ENCODE data around the gene MRM1.

Gene MRM1

DNA sequence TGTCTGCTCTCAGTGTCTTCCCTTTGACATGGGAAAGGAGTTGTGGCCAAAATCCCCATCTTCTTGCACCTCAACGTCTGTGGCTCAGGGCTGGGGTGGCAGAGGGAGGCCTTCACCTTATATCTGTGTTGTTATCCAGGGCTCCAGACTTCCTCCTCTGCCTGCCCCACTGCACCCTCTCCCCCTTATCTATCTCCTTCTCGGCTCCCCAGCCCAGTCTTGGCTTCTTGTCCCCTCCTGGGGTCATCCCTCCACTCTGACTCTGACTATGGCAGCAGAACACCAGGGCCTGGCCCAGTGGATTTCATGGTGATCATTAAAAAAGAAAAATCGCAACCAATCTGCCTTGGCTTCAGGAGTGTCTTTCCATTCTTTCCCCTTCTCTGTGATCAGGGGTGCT, 918 bp upstream of the MRM1 start:
- in situ Hi-C loops (cut with MboI; ENCODE audit: low sequenced_read_pairs), result loop anchor here (25.0 kb wide), 1 partner anchor 787 kb away; the partner anchor contains the start of gene C17orf78

DNA sequence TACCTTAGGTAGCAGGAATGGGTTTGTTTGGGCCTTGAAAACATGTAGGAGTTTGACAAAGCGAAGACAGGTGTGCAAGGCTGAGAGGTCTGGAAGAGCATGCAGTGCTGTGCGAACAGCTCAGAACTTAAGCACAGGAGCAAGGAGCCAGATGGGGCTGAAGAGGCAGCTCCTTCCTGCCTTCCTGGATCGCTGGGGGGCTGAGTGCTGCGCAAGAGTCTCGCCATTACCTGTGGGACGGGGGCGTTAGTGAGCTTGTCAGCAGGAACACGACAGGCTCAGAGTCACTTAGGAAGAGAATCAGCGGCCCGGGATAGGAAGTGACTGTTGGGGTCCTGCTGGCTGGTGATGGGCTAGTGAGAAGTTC, 464 bp upstream of the MRM1 start:
- in situ Hi-C loops (cut with MboI; ENCODE audit: low sequenced_read_pairs), result loop anchor here (25.0 kb wide), 1 partner anchor 786 kb away; the partner anchor contains the start of gene C17orf78

DNA sequence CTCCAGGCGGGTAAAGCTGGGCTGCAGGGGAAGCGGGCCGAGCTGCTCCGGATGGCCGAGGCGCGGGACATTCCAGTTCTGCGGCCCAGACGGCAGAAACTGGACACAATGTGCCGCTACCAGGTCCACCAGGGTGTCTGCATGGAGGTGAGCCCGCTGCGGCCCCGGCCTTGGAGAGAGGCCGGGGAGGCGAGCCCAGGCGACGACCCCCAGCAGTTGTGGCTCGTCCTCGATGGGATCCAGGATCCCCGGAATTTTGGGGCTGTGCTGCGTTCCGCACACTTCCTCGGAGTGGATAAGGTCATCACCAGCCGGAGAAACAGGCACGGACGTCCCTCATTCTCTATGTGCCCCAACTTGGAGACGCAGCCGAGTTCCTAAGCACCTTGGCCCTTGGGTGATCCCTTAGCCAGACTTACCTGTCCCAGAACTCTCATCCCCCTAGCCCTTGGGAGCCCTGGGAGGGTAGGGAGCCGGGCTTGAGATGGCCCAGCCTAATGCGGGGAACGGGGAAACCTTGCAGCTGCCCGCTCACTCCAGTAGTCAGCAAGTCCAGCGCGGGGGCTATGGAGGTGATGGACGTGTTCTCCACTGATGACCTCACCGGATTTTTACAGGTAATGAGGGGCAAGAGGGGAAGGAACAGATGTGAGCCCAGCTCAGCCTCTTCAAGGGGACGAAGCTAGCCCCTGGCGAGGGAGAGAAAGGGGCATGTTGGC, 806 bp downstream of the MRM1 start:
- in situ Hi-C loops (cut with MboI; ENCODE audit: low sequenced_read_pairs), result loop anchor here (25.0 kb wide), 1 partner anchor 785 kb away; the partner anchor contains the start of gene C17orf78

DNA sequence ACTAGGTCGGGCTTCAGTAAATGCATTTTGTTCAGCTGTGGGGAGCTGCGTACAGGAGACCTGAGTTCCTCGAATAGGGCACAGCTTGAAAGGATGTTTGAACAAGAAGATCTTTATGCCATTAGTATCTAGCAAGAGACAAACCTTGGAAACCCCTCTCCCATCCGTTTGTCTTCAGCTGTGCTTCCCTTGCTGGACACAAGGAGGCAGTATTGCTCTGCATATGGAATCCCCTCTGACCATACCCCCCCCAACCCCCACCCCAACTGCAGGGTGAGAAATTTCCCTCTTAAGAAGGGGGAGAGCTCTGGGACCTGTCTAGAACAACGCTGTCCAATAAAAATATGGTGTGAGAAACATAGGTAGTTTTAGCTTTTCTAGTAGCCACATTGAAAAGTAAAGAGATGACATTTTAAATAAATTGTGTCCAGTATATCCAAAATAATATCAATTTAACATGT, 1.6 kb downstream of the MRM1 start:
- in situ Hi-C loops (cut with MboI; ENCODE audit: low sequenced_read_pairs), result loop anchor here (25.0 kb wide), 1 partner anchor 784 kb away; the partner anchor contains the start of gene C17orf78

DNA sequence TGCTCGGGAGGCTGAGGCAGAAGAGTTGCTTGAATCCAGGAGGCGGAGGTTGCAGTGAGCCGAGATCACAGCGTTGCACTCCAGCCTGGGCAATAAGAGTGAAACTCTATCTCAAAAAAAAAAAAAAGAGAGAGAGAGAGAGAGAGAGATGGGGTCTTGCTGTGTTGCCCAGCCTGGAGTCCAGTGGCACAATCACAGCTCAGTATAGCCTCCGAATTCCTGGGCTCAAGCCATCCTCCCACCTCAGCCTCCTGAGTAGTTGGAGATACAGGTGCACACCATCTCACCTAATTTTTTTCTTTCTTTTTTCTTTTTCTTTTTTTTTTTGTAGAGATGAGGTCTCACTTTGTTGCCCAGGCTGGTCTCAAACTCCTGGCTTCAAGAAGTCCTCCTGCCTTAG, 3.6 kb downstream of the MRM1 start:
- in situ Hi-C loops (cut with MboI; ENCODE audit: low sequenced_read_pairs), result loop anchor here (25.0 kb wide), 1 partner anchor 782 kb away; the partner anchor contains the start of gene C17orf78

DNA sequence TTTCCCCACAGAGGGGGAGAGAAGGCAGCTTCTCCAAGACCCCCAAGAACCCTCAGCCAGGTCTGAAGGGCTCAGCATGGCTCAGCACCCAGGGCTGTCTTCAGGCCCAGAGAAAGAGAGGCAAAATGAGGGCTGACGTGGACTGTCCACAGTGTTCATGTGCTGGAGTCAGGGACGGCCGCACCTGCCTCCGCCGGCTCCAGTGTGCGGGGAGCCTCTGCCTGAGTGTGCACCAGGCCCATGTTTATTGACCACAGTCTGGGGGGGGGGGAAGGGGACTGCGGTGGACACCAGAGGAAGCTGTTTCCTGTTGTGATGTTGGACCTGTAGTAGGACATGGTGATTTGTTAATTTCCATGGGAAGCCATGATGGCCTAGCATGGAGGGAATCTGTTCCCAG, 6.9 kb downstream of the MRM1 start:
- in situ Hi-C loops (cut with MboI; ENCODE audit: low sequenced_read_pairs), result loop anchor here (25.0 kb wide), 1 partner anchor 779 kb away; the partner anchor contains the start of gene C17orf78

DNA sequence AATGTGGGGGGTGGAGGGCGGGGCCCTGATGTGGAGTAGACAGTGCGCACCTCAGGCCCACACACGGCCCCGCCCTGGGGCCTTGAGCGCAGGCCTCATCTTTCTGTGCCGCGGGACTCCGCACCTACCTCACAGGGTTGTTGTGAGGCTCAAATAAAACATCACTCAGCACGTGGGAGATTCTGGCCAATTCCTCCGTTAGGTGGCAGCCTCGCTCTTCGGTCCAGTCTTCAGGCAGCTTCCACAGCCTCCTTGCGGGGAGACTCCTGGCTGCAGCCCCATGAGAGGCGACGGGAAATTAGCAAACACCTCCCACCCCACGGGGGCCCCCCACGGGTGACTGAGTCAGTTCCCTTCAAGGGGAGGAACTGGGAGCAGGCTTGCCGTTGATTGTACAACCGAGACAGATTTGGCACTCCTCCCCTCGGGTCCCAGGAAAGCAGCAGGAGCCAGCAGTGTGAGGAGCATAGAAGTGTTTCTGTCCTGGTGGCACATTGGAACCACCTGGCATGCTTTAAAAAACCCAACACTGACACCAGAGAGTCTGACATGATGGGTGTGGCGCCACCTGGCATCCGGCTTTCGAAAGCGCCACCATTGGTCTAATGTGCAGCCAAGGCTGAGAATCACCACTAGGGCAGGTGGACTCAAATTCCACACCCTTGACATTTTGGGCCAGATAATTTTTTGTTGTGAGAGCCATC, 7.6 kb downstream of the MRM1 start:
- in situ Hi-C loops (cut with MboI; ENCODE audit: low sequenced_read_pairs), result loop anchor here (25.0 kb wide), 1 partner anchor 778 kb away; the partner anchor contains the start of gene C17orf78

DNA sequence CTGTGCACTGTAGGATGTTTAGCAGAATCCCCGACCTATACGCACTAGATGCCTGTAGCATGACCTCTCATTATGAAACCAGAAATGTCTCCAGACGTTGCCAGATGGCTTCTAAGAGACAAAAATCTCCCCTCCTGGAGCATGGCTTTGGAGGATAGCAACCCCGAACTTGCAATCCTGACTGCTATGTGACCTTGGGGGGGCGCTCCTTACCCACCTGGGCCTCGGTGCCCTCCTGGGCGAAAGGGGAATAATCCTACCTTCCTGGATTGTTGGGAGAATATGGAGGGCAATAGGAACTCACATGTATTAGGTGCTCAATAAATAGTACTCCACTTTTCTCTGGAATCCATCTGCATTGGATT, 8.1 kb downstream of the MRM1 start:
- in situ Hi-C loops (cut with MboI; ENCODE audit: low sequenced_read_pairs), result loop anchor here (25.0 kb wide), 1 partner anchor 778 kb away; the partner anchor contains the start of gene C17orf78

DNA sequence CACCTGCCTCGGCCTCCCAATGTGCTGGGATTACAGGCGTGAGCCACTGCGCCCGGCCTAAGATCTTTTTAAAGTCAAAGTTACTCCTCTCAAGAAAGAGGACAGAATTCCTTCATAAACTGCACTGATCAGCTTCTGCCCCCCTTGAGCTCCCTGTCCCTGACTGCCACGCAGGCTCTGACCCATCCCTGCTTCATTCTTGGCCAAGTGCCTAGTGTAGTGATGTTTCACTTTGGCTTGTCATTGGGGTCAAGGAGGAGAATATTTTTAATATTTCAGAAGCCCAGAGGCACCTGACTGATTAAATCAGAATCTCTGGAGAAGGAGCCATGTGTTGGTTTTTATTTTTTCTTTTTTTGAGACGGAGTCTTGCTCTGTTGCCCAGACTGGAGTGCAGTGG, 9.1 kb downstream of the MRM1 start:
- in situ Hi-C loops (cut with MboI; ENCODE audit: low sequenced_read_pairs), result loop anchor here (25.0 kb wide), 1 partner anchor 777 kb away; the partner anchor contains the start of gene C17orf78

DNA sequence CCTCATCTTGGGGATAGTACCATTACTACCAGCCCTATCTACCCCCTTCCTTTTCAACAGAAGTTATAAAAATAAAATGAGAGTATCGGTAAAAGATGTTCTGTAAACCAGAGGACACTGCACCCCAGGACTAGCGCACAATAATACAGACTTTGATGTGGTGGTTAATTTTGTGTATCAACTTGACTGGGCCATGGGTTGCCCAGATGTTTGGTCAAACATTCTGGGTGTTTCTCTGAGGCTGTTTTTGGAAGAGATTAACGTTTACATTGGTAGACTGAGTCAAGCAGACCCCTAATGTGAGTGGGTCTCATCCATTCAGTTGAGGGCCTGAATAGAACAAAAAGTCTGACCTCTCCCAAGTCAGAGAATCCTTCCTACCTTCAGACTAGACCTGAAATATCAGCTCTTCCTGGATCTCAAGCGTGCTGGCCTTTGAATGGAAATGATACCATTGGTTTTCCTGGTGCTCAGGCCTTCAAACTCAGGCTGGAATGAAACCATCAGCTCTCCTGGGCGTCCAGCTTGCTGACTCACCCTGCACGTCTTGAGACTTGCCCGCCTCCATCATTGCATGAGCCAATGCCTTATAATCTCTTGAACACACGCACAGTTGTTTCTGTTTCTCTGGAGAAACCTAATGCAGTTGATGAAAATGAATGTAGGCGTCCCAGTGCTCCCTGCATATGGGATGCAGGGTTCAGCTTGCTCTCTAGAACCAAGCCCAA, 10.1 kb downstream of the MRM1 start:
- in situ Hi-C loops (cut with MboI; ENCODE audit: low sequenced_read_pairs), result loop anchor here (25.0 kb wide), 1 partner anchor 776 kb away; the partner anchor contains the start of gene C17orf78

DNA sequence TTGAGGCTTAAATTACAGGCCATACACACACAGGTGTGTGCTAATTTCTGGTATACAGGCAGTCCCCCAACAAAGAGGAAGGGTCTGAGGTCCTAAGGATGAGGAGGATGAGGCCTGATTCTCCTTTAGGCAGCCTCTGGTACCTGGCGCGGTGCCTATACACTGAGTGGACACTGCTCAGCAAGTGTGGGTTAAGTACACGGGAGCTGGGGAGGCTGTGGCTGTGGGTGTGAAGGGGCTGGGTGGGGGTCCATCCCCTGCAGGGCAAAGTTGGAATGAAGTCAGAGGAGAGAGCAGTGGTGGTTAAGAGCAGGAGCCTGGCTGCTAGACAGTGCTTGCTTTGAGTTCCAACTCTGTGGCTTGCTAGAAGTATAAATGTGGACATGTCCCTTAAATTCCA, 10.9 kb downstream of the MRM1 start:
- in situ Hi-C loops (cut with MboI; ENCODE audit: low sequenced_read_pairs), result loop anchor here (25.0 kb wide), 1 partner anchor 775 kb away; the partner anchor contains the start of gene C17orf78

DNA sequence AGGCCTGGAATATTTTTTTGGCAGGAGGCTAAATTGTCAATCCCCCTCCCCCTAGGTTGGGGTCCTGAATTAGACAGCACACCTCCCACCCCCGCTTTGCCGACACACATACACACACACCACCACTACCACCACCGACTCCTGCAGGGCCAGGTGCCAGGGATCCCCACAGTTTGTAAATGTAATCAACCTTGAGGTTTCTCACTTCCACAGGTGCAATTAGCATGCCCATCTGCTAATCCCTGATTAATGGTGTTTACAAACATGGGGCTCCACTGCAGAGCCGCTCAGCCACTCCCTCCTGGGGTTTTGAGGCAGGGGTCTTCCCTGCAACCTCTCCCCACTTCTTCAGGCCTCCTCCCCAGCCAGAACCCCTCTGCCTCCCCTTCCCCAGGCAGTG, 11.8 kb downstream of the MRM1 start:
- in situ Hi-C loops (cut with MboI; ENCODE audit: low sequenced_read_pairs), result loop anchor here (25.0 kb wide), 1 partner anchor 774 kb away; the partner anchor contains the start of gene C17orf78

DNA sequence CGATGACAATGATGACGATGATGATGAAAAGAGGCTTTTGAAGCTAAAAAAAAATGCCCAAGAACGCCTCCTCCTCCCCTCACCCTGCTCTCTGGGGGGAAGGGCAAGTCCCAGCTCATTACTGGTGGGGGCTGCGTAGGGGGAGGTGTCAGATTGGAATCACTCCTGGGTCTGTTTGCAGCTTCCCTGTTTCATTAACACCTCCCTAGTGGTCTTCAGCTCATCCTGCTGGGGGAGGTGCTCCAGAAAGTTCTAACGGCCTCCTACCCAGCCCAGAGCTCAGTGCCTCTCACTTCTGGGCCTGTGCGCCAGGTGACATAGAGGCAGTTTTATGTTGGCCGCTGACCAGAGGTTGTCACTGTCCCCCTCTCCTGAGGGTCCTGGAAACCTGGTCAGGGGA, 12.7 kb downstream of the MRM1 start:
- in situ Hi-C loops (cut with MboI; ENCODE audit: low sequenced_read_pairs), result loop anchor here (25.0 kb wide), 1 partner anchor 773 kb away; the partner anchor contains the start of gene C17orf78

DNA sequence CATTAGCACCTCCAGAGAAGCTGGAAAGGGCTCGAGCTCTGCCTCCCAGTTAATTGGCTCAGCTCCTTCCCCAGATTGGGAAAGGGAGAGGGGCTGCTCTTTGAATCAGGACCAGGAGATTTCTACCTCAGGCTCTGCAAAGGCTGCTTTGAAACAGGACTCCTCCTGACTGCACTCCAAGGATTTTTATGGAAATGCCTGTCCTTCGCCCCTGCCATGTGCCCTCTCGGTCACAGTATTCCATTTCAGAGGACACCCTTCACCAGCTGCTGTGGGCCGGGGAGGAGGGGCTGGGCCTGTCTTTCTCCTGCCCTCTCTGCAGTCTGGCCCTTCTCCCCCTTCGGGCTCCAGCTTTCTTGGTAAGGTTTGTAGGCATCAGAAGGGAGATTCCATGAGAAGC, 13.6 kb downstream of the MRM1 start:
- in situ Hi-C loops (cut with MboI; ENCODE audit: low sequenced_read_pairs), result loop anchor here (25.0 kb wide), 1 partner anchor 772 kb away; the partner anchor contains the start of gene C17orf78

DNA sequence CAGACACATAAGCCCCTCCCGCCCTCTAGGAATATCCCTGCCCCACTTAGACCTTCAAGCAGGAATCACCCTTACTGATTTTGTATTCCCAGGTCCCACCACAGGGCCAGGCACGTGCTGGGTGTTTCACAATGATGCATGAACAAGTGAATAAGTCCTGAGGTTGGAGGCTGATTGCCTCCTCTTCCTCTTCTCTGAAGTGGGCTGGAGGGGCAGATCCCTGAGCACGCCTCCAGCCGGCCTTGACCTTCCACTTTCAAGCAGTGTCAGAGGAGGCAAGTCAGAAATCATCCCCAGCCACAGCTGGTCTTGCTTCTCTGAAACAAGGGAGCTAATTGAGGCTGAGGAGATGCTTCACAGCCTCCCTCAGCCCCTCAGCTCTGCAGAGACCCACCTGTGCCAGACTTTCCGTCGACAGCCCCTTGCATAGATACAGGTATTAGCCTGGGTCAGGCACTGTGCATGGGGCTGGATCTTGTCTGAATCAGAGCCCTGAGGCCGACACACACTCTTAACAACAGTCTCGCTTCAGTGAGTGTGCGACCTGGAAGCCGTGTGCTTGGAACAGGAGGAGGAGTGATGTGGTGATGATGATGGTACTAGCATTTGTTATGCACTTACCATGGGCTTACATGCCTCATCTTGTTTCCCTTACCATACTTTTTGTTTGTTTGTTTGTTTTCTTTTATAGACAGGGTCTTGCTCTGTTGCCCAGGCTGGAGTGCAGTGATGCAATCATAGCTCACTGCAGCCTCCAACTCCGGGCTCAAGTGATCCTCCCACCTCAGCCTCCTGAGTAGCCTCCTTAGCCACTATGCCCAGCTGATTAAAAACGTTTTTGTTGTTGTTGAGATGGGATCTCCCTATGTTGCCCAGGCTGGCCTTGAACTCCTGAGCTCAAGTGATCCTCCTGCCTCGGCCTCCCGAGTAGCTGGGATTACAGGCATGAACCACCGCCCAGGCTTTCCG, 15.0 kb downstream of the MRM1 start:
- in situ Hi-C loops (cut with MboI; ENCODE audit: low sequenced_read_pairs), result loop anchor here (25.0 kb wide), 1 partner anchor 771 kb away; the partner anchor contains the start of gene C17orf78

DNA sequence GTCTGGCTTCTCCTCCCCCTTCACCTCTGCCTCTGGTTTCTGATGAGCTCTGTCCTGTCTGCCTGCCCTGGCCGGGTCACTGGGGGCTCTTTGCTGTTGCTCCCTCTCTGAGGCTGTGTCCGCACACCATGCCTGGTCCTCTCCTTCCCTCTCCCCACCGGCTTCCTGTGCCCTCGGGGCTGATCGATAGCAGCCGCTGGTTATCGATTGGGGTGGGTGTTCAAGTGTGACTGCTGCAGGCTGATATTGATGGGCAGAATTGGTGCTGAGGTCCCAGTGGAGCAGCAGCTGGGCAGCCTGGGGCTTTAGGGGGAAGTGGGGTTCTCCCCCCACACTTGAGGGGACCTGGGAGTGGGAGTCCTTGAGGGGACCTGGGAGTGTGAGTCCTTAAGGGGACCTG, 16.4 kb downstream of the MRM1 start:
- in situ Hi-C loops (cut with MboI; ENCODE audit: low sequenced_read_pairs), result loop anchor here (25.0 kb wide), 1 partner anchor 770 kb away; the partner anchor contains the start of gene C17orf78

DNA sequence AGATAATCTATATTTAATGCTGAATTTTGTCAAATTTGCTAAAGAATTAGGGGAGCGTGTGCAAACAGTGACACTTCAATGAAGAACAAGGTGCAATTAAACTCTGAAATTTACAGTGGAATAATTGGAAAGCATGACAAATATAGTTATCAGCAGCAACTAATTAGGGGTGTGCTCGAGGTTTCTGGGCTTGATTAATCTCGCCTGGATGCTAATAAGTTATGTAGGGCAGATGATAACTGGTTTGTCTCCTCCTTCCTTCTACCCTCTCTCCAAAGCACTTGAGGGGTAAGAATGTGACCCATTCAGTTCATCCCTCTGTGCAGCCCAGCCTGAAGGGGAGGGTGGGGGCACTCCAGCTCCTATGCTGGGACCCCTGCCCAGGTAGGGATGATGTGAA, 21.9 kb downstream of the MRM1 start:
- in situ Hi-C loops (cut with MboI; ENCODE audit: low sequenced_read_pairs), result loop anchor here (25.0 kb wide), 1 partner anchor 764 kb away; the partner anchor contains the start of gene C17orf78

DNA sequence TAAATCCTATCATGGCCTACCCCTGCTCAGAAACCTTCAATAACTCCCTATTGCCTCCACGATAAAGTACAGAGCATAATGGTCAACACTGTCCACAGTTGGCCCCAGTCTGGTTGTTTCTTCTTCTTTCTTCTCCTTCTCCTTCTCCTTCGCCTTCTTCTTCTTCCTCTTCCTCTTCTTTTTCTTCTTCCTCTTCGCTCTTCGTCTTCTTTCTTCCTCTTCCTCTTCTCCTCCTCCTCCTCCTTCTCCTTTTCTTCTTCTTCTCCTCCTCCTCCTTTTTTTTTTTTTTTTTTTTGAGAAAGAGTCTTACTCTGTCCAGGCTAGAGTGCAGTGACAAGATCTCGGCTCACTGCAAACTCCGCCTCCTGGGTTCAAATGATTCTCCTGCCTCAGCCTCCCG, 23.8 kb downstream of the MRM1 start:
- in situ Hi-C loops (cut with MboI; ENCODE audit: low sequenced_read_pairs), result loop anchor here (25.0 kb wide), 1 partner anchor 412 kb away; no protein-coding TSS in a partner anchor

DNA sequence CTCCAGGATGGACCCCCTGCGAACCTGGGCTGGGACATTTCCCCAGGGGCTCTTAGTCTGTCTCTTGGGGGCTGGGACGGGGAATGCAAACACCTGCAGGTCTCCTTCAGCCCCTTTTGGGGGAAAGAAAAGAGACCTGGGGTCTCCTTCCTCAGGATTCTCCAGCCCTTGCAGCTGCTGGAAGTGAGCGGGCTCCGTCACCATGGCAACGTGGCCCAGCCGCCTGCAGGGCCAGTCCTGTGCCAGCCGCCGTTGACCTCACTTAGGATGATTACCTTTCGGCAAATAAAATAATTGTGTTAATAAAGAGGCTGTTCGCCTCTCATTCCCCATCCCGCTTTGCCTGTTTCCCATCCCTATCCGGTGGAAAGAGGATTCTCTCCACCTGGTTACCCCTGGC, 25.7 kb downstream of the MRM1 start:
- in situ Hi-C loops (cut with MboI; ENCODE audit: low sequenced_read_pairs), result loop anchor here (25.0 kb wide), 1 partner anchor 410 kb away; no protein-coding TSS in a partner anchor

Data from HL-60/S4 (cell line).